ENCODE results near the gene TBCC. TPM values are rescaled to one million over a fixed set of nuclear protein-coding genes. Genes with fewer than 3 reads are reported as not detected.

The TBCC gene
- total and polyA plus RNA-seq, 2 experiments from 2014 or later: 47.4 to 67.1 TPM

- Histone ChIP-seq H3K9me3 (ENCODE audit: low read depth) (no peaks in the 10 kb centered on the region), H3K4me1 (ENCODE audit: low read depth) (peaks cover 16% of the 10 kb centered on the region), H3K27ac (peak overlapping the region; percentile 100), H3K27me3 (no peaks in the 10 kb centered on the region), H3K4me3 (peak overlapping the region; percentile 98), H3K36me3 (peaks cover 3% of the 10 kb centered on the region)
- DNase-seq (ENCODE audit: low read depth in 1 of 2, low spot score in 1 of 2): peak; percentile 71 to 94
- TF ChIP-seq CTCF (IDR thresholded peaks at IDR 0.05; ENCODE audit: low read depth, low read length): no peak
Observed at GRCh38 chr6:42782689-42783176, 36.8 kb upstream of the TBCC start.

GRCh38 chr6:42781796-42782688, 36.1 kb upstream of the TBCC start, which contains the start of gene BICRAL:
TSS of gene BICRAL (plus strand) at chr6:42782052. CDS start at chr6:42822023, 39,971 bp downstream.
- H3K4me1 ChIP-seq (ENCODE audit: low read depth): peaks cover 16% of the 10 kb centered on the region
- DNase-seq (ENCODE audit: low read depth in 1 of 2, low spot score in 1 of 2): peak; percentile 75 to 89
- no peaks in the 10 kb centered on the region for H3K27me3 ChIP-seq
- H3K36me3 ChIP-seq: peaks cover 3% of the 10 kb centered on the region
- H3K4me3 ChIP-seq: peak within 1 kb of the TSS; percentile 98
- no peaks in the 10 kb centered on the region for H3K9me3 ChIP-seq (ENCODE audit: low read depth)
- peak within 1 kb of the TSS; percentile 100 for H3K27ac ChIP-seq
- no peak for TF ChIP-seq CTCF (IDR thresholded peaks at IDR 0.05; ENCODE audit: low read depth, low read length)

- DNase-seq (ENCODE audit: low read depth in 1 of 2, low spot score in 1 of 2): peak in 1 of 2 donors; percentile 11
- Histone ChIP-seq H3K4me3 (peak overlapping the region; percentile 98), H3K9me3 (ENCODE audit: low read depth) (no peaks in the 10 kb centered on the region), H3K27ac (peak overlapping the region; percentile 100), H3K4me1 (ENCODE audit: low read depth) (peaks cover 12% of the 10 kb centered on the region), H3K36me3 (peaks cover 3% of the 10 kb centered on the region), H3K27me3 (no peaks in the 10 kb centered on the region)
- no peak for TF ChIP-seq CTCF (IDR thresholded peaks at IDR 0.05; ENCODE audit: low read depth, low read length)
Observed at GRCh38 chr6:42781546-42781795, 35.6 kb upstream of the TBCC start.

GRCh38 chr6:42779521-42779920, 33.6 kb upstream of the TBCC start:
- DNase-seq (ENCODE audit: low read depth in 1 of 2, low spot score in 1 of 2): no peak
- no peak overlapping the region for H3K4me3 ChIP-seq
- H3K36me3 ChIP-seq: peaks cover 3% of the 10 kb centered on the region
- H3K9me3 ChIP-seq (ENCODE audit: low read depth): no peaks in the 10 kb centered on the region
- peaks cover 5% of the 10 kb centered on the region for H3K4me1 ChIP-seq (ENCODE audit: low read depth)
- H3K27ac ChIP-seq: no peak overlapping the region
- H3K27me3 ChIP-seq: no peaks in the 10 kb centered on the region
- TF ChIP-seq CTCF (IDR thresholded peaks at IDR 0.05; ENCODE audit: low read depth, low read length): no peak

GRCh38 chr6:42778122-42778521, 32.2 kb upstream of the TBCC start:
- peaks cover 2% of the 10 kb centered on the region for H3K36me3 ChIP-seq
- no peak overlapping the region for H3K4me3 ChIP-seq
- no peak overlapping the region for H3K27ac ChIP-seq
- no peaks in the 10 kb centered on the region for H3K9me3 ChIP-seq (ENCODE audit: low read depth)
- TF ChIP-seq CTCF (IDR thresholded peaks at IDR 0.05; ENCODE audit: low read depth, low read length): no peak
- peaks cover 5% of the 10 kb centered on the region for H3K4me1 ChIP-seq (ENCODE audit: low read depth)
- no peak for DNase-seq (ENCODE audit: low read depth in 1 of 2, low spot score in 1 of 2)
- H3K27me3 ChIP-seq: no peaks in the 10 kb centered on the region

All from cardiac muscle cell (in vitro differentiated cells and primary cell).